ENCODE results near the gene TMEM89.

The TMEM89 gene

DNA sequence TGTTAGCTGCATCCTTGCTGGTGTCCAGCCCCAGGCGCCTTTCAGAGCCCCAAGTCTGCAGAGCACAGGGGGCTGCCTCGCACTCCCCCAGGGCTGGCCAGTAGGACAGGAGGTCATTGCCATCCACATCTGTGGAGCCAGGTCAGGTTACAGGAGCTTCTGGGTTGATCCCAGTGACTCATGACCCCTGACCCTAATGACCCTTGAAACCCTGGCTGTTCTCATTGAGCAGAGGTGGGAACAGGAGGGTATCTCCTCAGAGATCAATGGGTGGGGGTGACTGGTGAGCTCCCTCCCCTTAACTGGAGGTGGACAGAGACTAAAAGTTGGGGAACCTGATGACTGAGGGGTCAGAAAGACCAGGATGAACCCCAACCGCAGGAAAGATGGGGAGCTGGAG, 19.8 kb upstream of the TMEM89 start:
- no peak for DNase-seq

DNA sequence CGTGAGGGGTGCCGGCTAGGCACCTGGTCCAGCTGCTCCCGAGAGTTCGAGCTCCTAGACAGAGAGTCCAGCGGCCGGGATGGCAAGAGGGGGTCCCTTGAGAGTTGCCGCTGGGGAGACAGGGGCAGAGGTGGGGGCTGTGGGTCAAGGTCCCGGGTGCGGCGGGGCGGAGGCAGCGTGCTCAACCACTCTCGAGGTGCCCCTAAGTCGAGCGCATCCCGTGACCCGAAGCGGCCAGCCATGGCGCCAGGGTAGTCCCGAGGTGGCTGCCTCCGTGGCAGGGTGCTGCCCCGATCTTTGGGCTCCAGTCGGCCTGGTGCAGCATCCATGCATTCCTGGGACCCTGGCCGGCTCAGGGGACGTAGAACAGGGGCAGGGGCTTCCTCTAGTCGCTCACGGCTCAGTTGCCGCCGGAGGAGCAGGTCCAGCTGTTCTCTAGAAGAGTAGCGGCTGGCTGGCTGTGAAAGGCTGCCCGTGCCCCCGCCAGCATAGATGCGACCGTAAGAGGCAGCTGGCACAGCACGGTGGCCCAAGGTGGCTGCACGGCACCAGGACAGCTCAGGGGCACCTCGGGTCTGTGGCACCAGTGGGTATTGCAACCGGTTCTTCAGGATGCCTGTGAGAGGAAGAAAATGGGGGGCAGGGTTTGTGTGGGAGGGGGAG, 18.5 kb upstream of the TMEM89 start:
- no peak for DNase-seq

- DNase-seq: no peak
These were observed 15.7 kb upstream of the TMEM89 start for GRCh38 chr3:48637305-48637704.

DNA sequence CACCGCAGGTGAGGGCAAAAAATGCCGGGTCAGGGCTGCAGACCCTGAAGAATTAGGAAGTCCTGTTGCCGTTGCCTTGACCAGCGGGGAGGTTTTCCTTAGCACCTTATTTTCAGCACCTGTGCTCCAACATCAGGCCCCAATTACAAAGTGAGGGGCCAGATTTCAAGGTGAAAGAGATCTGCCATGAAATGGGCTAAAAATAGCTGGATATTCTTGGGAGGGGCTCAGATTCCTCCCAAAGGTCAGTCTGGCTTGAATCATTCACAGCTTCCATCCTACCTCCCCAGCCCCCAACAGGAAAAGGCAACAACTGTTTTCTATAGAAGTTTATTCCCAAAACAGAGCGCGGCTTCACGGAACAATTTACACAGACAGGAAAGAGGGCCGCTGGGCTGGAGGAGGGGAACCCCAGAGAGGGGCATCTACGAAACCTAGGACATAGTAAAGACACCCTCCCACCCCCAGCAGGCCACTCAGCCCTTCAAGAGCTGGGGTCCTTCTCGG, 14.6 kb upstream of the TMEM89 start:
- no peak for DNase-seq

DNA sequence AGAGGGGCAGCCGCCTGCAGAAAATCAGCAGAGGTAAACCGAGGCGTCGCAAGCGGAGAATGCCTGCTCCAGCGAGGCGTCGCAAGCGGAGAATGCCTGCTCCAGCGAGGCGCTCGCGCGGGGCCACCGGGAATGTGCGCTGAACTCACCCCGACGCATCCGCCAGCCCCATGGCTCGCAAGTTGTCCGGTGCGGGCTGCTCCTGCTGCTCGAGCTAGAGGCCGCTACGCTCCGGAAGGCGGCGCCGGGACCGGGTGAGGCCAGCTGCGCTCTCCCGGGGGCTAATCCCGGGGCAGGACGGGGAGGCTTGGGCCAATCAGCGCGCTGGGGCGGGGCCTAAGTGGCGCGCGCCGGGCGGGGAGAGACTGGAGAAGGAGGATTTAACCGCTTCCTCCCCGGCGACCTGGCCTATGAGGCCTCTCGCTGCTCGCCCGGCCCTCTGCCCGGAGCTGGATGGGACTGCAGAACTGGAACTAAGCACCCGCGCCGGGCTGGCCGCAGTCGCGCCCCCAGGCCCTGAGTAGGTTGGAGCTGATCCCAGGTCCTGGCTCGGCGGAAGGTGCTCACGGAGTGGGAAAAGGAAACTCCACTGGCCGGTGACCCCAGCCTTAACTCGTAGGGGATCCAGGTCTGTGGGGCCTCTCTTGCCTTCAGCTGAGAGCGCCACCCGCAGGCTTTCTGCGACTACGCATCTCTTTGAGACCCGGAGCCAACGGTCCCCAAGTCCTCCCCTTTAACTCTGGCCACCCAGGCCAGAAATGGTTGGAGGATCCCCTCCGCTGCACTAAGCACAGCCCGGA, 13.9 kb upstream of the TMEM89 start, which contains the start of gene SLC26A6:
Gene SLC26A6 (minus strand): TSS at position 240 of the 800 bp plus-strand sequence. CDS start 68 bp downstream, at position 172.
- peak; percentile 62 for DNase-seq

GRCh38 chr3:48634661-48635221, 13.2 kb upstream of the TMEM89 start:
- no peak for DNase-seq

- no peak for DNase-seq
These were observed 12.2 kb upstream of the TMEM89 start for GRCh38 chr3:48633743-48634142.

- DNase-seq: no peak
These were observed 11.7 kb upstream of the TMEM89 start for GRCh38 chr3:48633256-48633655.

- no peak for DNase-seq
These were observed 10.2 kb upstream of the TMEM89 start for GRCh38 chr3:48631516-48632448.

GRCh38 chr3:48630833-48631232, 9.3 kb upstream of the TMEM89 start:
- DNase-seq: no peak

DNA sequence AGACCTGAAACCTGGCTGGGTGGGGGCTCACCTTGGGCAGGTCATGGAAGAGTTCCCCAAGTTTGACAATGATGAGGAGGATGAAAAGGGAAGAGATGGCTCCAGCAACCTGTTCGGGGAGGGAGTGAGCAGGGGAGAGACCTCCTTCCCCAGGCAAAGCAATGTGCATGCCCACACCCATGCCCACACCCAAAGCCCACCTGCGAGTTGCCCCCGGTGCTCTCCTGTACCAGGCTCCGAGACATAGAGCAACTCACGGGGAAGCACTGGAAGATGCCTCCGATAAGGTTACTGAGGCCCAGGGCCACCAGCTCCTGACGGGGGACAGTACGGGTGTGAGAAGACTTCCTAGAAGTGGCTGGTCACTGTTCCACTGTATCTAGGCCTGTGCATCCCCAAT, 8.8 kb upstream of the TMEM89 start:
- no peak for DNase-seq

- DNase-seq: no peak
These were observed 8.3 kb upstream of the TMEM89 start for GRCh38 chr3:48629894-48630293.

DNA sequence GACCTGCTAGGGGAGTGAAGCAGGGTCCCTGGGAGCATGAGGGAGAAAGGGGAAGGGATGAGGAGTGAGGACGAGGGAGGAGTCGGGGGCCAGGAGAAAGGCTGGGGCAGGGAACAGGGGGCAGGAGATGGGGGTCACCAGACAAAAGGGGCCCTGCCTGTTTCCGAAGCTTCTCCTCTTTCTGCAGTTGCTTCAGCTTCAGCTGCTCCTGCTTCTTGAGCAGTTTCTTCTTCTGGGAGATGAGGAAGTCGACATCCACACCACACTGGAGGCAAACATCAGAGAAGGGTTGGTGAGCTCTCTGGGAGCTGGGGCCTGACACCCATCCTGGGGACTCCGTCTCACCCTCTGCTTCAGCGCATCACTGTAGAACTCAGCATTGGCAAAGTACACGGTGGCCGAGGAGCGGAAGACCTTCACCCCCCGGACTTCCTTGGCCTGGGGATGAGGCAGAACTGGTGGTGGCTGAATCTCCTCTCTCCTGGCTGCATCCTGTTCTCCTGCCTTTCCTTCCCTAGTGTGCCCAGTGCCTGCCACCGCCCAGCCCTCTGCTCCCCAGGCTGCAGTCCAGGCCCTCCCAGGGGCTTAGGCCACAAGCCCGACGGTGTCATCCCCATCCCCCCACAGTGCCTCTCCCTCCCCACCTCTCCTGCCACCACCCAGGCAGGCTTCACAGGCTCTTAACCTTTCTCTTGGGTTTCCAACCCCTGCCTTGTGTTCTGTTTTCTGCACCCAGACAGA, 6.9 kb upstream of the TMEM89 start:
- DNase-seq: no peak

- DNase-seq: no peak
These were observed 4.0 kb upstream of the TMEM89 start for GRCh38 chr3:48625600-48625999.

DNA sequence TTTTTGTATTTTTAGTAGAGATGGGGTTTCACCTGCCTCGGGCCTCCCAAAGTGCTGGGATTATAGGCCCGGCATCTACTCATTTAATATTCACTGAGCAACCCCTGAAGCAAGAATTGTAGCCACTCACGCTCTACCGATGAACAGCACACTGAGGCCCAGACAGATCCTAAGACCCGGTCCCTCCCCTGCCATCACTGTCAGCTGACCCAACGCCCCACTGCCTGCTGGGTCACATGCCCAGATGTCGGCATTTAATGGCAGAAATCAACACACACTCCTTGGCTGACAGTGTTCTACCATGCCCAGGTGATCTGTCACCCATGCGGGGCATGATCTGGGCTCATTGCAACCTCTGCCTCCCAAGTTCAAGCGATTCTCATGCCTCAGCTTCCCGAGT, 3.2 kb upstream of the TMEM89 start:
- no peak for DNase-seq

- no peak for DNase-seq
These were observed 2.4 kb upstream of the TMEM89 start for GRCh38 chr3:48623851-48624547.

DNA sequence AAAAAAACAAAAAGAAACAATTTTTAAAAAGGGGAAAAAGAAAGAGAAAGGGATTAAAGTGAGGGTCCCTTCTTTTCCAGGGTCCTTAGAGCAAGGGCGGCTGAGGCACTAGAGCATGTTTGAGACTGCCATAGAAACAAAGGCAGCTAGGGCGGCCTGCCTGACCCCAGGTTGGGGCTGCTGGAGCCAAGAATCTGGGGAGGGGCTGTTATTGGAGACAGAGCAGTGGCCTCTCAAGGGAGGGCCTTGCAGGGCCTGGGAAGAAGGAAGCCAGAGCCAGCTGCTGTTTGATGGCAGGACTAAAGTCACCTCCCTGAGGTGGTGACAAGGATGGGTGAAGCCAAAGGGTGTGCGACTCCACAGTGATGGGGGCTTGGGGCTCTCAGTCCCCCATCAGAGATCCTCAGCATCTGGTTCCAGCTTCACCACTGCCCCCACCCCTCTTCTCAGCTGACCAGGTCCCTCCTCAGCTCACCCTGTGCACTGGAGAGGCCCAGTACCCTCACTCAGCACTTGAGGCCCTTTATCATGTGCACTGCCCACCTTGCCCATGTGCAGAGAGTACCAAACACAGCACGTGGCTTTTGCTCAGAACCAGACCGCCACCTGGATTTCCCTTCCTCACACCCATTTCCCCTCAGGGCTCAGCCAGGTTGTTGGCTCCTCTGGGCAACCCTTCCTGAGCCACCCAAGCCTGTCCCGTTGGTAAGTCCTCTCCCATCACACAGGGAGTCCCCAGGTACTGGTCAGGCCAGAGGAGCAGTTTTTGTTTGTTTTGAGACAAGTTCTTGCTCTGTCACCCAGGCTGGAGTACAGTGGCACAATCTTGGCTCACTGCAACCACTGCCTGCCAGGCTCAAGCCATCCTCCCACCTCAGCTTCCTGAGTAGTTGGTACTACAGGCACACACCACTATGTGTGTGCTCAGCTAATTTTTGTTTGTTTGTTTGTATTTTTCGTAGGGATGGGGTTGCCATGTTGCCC, 1.7 kb downstream of the TMEM89 start:
- DNase-seq: no peak

GRCh38 chr3:48617559-48617958, 4.0 kb downstream of the TMEM89 start:
- DNase-seq: no peak

GRCh38 chr3:48614044-48614443, 7.5 kb downstream of the TMEM89 start:
- no peak for DNase-seq

GRCh38 chr3:48612309-48612708, 9.3 kb downstream of the TMEM89 start:
- no peak for DNase-seq
